ENCODE results near the gene LNPEP.

The LNPEP gene

GRCh38 chr5:97046270-97046982 lies 110.5 kb downstream of the LNPEP start:
- TF ChIP-seq REST (IDR thresholded peaks at IDR 0.05; ENCODE audit: insufficient read depth in 1 of 2, low read depth in 2 of 2, low read length in 2 of 2) = no peak
- no peak for TF ChIP-seq POLR2AphosphoS5 (IDR thresholded peaks at IDR 0.05; ENCODE audit: low read depth, low read length)
- TF ChIP-seq FOXP2 (optimal IDR thresholded peaks at IDR 0.05; ENCODE audit: borderline replicate concordance, extremely low read depth, extremely low read length, insufficient read depth) = no peak
- TF ChIP-seq TAF1 (IDR thresholded peaks at IDR 0.05; ENCODE audit: borderline replicate concordance, insufficient read depth, low read length) = no peak
- no peak for TF ChIP-seq SIN3A (IDR thresholded peaks at IDR 0.05; ENCODE audit: borderline replicate concordance, insufficient read depth, low read length)

- TF ChIP-seq SIN3A (IDR thresholded peaks at IDR 0.05; ENCODE audit: borderline replicate concordance, insufficient read depth, low read length) = no peak
- TF ChIP-seq POLR2AphosphoS5 (IDR thresholded peaks at IDR 0.05; ENCODE audit: low read depth, low read length) = no peak
- no peak for TF ChIP-seq TAF1 (IDR thresholded peaks at IDR 0.05; ENCODE audit: borderline replicate concordance, insufficient read depth, low read length)
- TF ChIP-seq FOXP2 (optimal IDR thresholded peaks at IDR 0.05; ENCODE audit: borderline replicate concordance, extremely low read depth, extremely low read length, insufficient read depth) = no peak
- no peak for TF ChIP-seq REST (IDR thresholded peaks at IDR 0.05; ENCODE audit: insufficient read depth in 1 of 2, low read depth in 2 of 2, low read length in 2 of 2)
Measured at GRCh38 chr5:97047076-97047475, 111.2 kb downstream of the LNPEP start.

- TF ChIP-seq REST (IDR thresholded peaks at IDR 0.05; ENCODE audit: insufficient read depth in 1 of 2, low read depth in 2 of 2, low read length in 2 of 2) (no peak), TAF1 (IDR thresholded peaks at IDR 0.05; ENCODE audit: borderline replicate concordance, insufficient read depth, low read length) (no peak), FOXP2 (optimal IDR thresholded peaks at IDR 0.05; ENCODE audit: borderline replicate concordance, extremely low read depth, extremely low read length, insufficient read depth) (no peak), SIN3A (IDR thresholded peaks at IDR 0.05; ENCODE audit: borderline replicate concordance, insufficient read depth, low read length) (no peak), POLR2AphosphoS5 (IDR thresholded peaks at IDR 0.05; ENCODE audit: low read depth, low read length) (no peak)
Measured at GRCh38 chr5:97049175-97049574, 113.3 kb downstream of the LNPEP start.

- no peak for TF ChIP-seq REST (IDR thresholded peaks at IDR 0.05; ENCODE audit: insufficient read depth in 1 of 2, low read depth in 2 of 2, low read length in 2 of 2)
- no peak for TF ChIP-seq SIN3A (IDR thresholded peaks at IDR 0.05; ENCODE audit: borderline replicate concordance, insufficient read depth, low read length)
- TF ChIP-seq TAF1 (IDR thresholded peaks at IDR 0.05; ENCODE audit: borderline replicate concordance, insufficient read depth, low read length) = no peak
- TF ChIP-seq FOXP2 (optimal IDR thresholded peaks at IDR 0.05; ENCODE audit: borderline replicate concordance, extremely low read depth, extremely low read length, insufficient read depth) = no peak
- TF ChIP-seq POLR2AphosphoS5 (IDR thresholded peaks at IDR 0.05; ENCODE audit: low read depth, low read length) = no peak
Measured at GRCh38 chr5:97056263-97056662, 120.4 kb downstream of the LNPEP start.

Data from PFSK-1 (cell line).